K562 (cell line): Measurements from ENCODE around the gene CD47. TPM values are rescaled to one million over a fixed set of nuclear protein-coding genes. Genes with fewer than 3 reads are reported as not detected.

Experiments used
- ELF4 ChIP-seq: fragments of 450-650 bp; formaldehyde crosslinking; IDR thresholded peaks from 2 replicates; pipeline ENCODE4 v1.4.0; 2022; ENCODE audit warnings: missing genetic modification characterization
- PHB2 ChIP-seq: fragments of 450-650 bp; IDR thresholded peaks from 2 replicates; pipeline ENCODE4 v1.6.1; 2017; ENCODE audit warnings: low read depth
- ZEB2 ChIP-seq: fragments of 450-650 bp; IDR thresholded peaks from 2 replicates; pipeline ENCODE4 v1.6.1; 2016
- ZNF639 ChIP-seq, 2 experiments: fragments of 200-800 bp in 1 of 2; sonication (Bioruptor generic) in 1 of 2; sonication (generic) in 1 of 2; formaldehyde crosslinking in 1 of 2; IDR thresholded peaks in 1 of 2; conservative IDR thresholded peaks in 1 of 2; 2 replicates each; pipeline versions ENCODE4 v1.5.0 to v1.6.1; 2016 to 2020; ENCODE audit warnings: missing compliant biosample characterization in 1 of 2, missing genetic modification characterization in 1 of 2, missing genetic modification reagents in 1 of 2
- polyA plus RNA-seq, 8 experiments: library from polyadenylated mRNA; depleted of rRNA in 4 of 8; stranded (reverse) in 5 of 8; unstranded in 3 of 8; fragments of >200 nt; fragmentation: Nextera tagmentation in 2 of 8; fragmentation: Illumina TruSeq in 1 of 8; extraction: Ambion mirVana in 2 of 8; extraction: Trizol in 1 of 8; gene quantifications; 2 replicates each; pipeline versions ENCODE4 v1.2.1 to v1.2.3, GENCODE V29; 2011 to 2014; ENCODE audit warnings: inconsistent platforms in 1 of 8, missing spikeins in 1 of 8
- total RNA-seq, 7 experiments: library from RNA; depleted of rRNA in 6 of 7; stranded (reverse); fragments of >200 nt in 6 of 7; fragmentation: Illumina TruSeq in 2 of 7; extraction: Trizol in 2 of 7; gene quantifications; 2 replicates each; pipeline versions ENCODE4 v1.2.1 to v1.2.3, GENCODE V29; 2011 to 2021; ENCODE audit warnings: low replicate concordance in 1 of 7
- TF ChIP-seq, protein P1 (sequence below): fragments of 250-450 bp; sonication (Bioruptor Pico); IDR thresholded peaks from 2 replicates; pipeline ENCODE4 v1.6.1; 2021; ENCODE audit warnings: mild to moderate bottlenecking

CD47 gene
- total and polyA plus RNA-seq, 9 of the 15 experiments (the other 6 are each of a cell fraction or from before 2014, with no cell fraction given) = 10.2 to 62.6 (median 36.3) TPM

DNA sequence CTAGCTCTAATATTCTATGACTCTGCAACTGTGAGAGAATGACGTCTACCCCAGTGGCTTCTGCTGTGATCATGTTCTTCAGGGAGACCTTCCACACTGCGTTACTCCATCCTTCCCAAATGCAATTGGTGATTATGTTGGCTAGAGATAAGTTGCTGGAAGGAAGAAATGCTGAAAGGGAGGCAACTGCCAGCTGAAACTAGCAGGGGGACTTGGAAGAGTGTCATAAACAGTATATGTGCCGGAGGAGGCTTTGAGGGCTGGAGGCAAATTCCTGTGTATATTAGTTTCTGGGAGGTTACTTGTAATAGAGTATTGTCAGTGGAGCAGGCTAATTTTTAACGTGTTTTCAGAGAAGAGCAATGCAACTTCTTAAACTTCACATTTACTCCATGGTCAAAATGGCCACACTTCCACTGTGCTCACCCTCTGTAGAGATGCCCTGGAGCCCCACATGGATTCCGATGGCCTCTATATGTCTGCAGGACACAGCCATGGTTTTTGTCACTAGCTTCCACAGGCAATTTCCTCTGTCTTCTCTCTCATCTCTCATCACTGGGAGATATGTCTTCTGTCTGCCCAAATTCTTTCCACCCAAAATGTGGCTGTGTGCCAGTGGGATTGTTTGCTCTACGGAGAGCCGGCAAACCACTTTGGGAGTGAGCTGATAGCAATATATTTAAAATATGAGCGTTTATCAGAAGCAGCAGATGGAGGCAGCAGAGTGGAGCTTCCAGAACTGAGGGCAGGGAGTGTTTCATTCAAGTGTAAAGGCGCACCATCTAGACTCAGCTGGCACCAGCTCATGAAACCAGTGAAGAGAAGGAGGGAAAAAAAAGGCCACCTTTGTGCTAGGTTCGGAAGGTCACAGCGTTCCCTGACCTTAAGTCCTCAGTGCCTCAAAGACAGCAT is 13.3 kb upstream of the CD47 start (continued):
- TF ChIP-seq ZNF639 (CRISPR knock-in tag; conservative IDR thresholded peaks at IDR 0.05 in 1 of 2, IDR thresholded peaks at IDR 0.05 in 1 of 2) = peak in 1 of 2 experiments; percentile 61; a peak in 1 of 4 replicates
- TF ChIP-seq ZEB2 = peak; percentile 60; the same call in 1 of the 2 replicates
- TF ChIP-seq, protein P1, sequence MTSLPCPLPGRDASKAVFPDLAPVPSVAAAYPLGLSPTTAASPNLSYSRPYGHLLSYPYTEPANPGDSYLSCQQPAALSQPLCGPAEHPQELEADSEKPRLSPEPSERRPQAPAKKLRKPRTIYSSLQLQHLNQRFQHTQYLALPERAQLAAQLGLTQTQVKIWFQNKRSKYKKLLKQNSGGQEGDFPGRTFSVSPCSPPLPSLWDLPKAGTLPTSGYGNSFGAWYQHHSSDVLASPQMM (CRISPR knock-in tag) = no peak
- TF ChIP-seq PHB2 = 0 out of 2 replicates have a peak, but pooled peaks have one; percentile 51
- TF ChIP-seq ELF4 (CRISPR knock-in tag) = no peak
